ENCODE results near the gene GPR4.

Gene GPR4

GRCh38 chr19:45607071-45608029, 5.3 kb upstream of the GPR4 start:
- H3K4me3 ChIP-seq (ENCODE audit: control insufficient read depth, low read depth, low read length) = peak overlapping the region; percentile 32
- peak; percentile 96 for TF ChIP-seq CTCF (IDR thresholded peaks at IDR 0.05; ENCODE audit: control insufficient read depth, insufficient read depth, low read depth, low read length, missing control alignments)
- DNase-seq (ENCODE audit: low read depth) = no peak

DNA sequence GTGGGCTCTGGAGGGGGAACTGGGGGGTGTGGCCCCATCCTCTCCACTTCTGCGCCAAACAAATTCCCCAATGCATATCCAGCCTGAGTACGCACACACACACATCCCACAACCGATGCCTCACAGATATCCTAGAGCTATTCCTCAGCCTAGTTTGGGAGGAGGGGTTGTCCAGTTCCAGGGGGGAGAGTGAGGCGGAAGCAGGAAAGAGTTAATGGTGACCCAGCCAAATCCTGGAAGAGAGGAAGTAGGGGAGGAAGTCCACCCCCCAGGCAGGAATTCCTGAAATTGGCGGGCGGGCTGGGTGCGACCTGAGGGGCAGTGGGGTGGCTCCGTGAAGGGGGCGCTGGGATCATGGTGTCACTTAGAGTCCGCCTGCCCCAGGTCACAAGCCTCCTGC, 897 bp downstream of the GPR4 start:
- TF ChIP-seq CTCF (IDR thresholded peaks at IDR 0.05; ENCODE audit: control insufficient read depth, insufficient read depth, low read depth, low read length, missing control alignments) = no peak
- no peak overlapping the region for H3K4me3 ChIP-seq (ENCODE audit: control insufficient read depth, low read depth, low read length)
- DNase-seq (ENCODE audit: low read depth) = no peak

DNA sequence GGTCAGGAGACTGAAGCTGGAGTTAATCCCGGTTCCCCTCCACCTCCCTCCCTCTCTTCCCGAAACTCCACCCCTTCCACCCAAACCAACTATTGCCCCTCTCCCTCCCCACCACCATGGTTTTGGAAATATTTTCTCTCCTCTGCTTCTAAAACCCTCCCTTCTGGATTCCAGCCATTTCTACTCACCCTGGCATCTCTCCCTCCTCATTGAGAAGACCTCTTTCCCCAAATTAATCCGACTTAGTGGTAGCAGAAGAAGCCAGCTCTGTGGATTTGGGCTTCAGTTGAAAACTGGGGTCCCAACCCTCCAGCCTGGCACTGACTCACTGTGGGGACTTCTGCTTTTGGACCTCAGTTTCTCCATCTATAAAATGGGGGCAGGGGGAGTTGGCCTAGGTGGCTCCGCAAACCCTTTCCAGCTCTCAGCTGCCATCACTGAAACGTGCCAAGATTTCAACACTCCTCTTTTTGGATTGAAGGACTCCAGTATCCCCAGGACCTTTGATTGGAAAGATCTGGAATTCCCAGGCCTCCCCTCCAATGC, 1.6 kb downstream of the GPR4 start:
- no peak overlapping the region for H3K4me3 ChIP-seq (ENCODE audit: control insufficient read depth, low read depth, low read length)
- DNase-seq (ENCODE audit: low read depth) = no peak
- TF ChIP-seq CTCF (IDR thresholded peaks at IDR 0.05; ENCODE audit: control insufficient read depth, insufficient read depth, low read depth, low read length, missing control alignments) = no peak

DNA sequence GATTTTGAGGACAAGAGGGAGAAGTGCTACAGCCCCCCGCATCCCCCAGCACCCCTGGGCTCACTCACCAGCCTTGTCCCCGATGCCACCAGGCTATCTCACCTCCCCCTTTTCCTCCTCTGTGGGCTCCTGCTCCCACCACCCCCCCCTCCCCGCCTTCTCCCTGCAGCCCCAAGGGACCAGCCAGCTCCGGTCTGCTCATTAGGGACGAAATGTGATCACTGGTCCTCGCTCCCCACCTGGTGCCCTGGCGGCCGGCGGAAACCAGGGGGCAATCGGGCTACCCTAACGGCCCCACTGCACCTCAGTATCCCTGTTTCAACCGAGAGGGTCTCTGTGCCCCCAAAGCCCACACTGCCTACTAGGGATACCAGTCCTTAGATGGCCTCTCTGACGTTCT, 2.7 kb downstream of the GPR4 start:
- H3K4me3 ChIP-seq (ENCODE audit: control insufficient read depth, low read depth, low read length) = no peak overlapping the region
- no peak for DNase-seq (ENCODE audit: low read depth)
- no peak for TF ChIP-seq CTCF (IDR thresholded peaks at IDR 0.05; ENCODE audit: control insufficient read depth, insufficient read depth, low read depth, low read length, missing control alignments)

DNA sequence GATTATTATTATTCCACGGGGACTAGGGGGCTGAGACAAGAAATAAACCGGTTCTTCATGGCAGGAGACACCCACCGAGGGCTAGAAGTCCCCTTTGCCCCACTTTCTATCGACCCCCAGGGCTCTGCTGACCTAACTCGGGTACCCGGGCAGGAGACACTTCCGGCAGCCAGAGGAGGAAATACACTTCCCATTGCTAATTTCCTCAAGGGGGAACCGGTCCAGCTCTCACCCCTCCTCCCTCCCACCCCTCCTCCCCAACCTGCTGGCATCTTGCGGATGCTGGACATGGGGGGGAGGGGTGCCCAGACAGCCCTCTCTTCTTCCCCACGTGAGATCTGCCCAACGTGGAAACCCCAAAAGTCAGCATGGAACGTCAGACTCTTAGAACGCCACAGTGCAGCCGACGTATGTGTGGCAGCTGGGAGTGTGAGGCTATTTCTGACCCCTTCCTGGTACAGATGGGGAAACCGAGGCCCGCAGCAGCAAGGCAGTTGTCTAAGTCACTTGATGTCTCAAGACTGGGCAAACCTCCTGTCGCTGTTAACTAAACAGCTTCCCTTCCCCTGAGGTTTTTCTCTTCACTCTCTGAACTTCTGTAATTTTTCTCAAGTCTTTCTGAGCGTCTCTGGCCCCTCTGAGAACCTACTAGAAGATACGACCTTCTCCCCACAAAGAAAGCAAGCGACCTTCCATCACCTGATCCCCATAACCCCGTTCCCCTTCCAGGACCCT, 3.6 kb downstream of the GPR4 start:
- peak overlapping the region; percentile 1 for H3K4me3 ChIP-seq (ENCODE audit: control insufficient read depth, low read depth, low read length)
- DNase-seq (ENCODE audit: low read depth) = no peak
- no peak for TF ChIP-seq CTCF (IDR thresholded peaks at IDR 0.05; ENCODE audit: control insufficient read depth, insufficient read depth, low read depth, low read length, missing control alignments)

GRCh38 chr19:45597425-45598111, 4.4 kb downstream of the GPR4 start:
- H3K4me3 ChIP-seq (ENCODE audit: control insufficient read depth, low read depth, low read length) = no peak overlapping the region
- TF ChIP-seq CTCF (IDR thresholded peaks at IDR 0.05; ENCODE audit: control insufficient read depth, insufficient read depth, low read depth, low read length, missing control alignments) = no peak
- no peak for DNase-seq (ENCODE audit: low read depth)
